ENCODE data around the gene PHACTR3. TPM values are rescaled to one million over a fixed set of nuclear protein-coding genes. Genes with fewer than 3 reads are reported as not detected.

Gene PHACTR3
- total and polyA plus RNA-seq, 2 of the 8 experiments (the other 6 are each of a cell fraction or from before 2014, with no cell fraction given) = 0.05 to 0.13 TPM

- H2BK5ac ChIP-seq (ENCODE audit: low read depth, low read length) = no peak overlapping the region
- DNase-seq (ENCODE audit: low read depth in 1 of 2, low spot score in 2 of 2) (no peak), FAIRE-seq (no peak)
- no peaks in the 10 kb centered on the region for H3K23me2 ChIP-seq (ENCODE audit: low read depth, low read length)
- no peak overlapping the region for H3K9ac ChIP-seq (replicated peaks in 1 of 4; ENCODE audit: extremely low read depth in 1 of 4, low read depth in 3 of 4, low read length in 3 of 4)
- no peak overlapping the region for H4K8ac ChIP-seq (ENCODE audit: extremely low read depth, insufficient read depth, low read length)
- H2BK20ac ChIP-seq (ENCODE audit: low read length) = no peak overlapping the region
- no peak overlapping the region for H4K5ac ChIP-seq (ENCODE audit: insufficient read length, low read depth, low read length)
- no peak overlapping the region for H3K56ac ChIP-seq (replicated peaks; ENCODE audit: insufficient read length, low read depth, low read length)
- no peaks in the 10 kb centered on the region for H3K79me1 ChIP-seq (ENCODE audit: low read depth, low read length)
- H3K18ac ChIP-seq (ENCODE audit: extremely low read depth, low read length) = no peak overlapping the region
- peaks cover 84 to 88% of the 10 kb centered on the region in 2 experiments for H3K9me3 ChIP-seq (ENCODE audit: insufficient read depth in 2 of 2, low read depth in 1 of 2, low read length in 1 of 2)
- H3K4me3 ChIP-seq (ENCODE audit: extremely low read depth in 1 of 4, insufficient read depth in 2 of 4, low read depth in 3 of 4, low read length in 4 of 4) = no peak overlapping the region
- H3K27ac ChIP-seq (ENCODE audit: low read depth, low read length) = no peak overlapping the region
- no peak overlapping the region for H4K91ac ChIP-seq (replicated peaks; ENCODE audit: insufficient read length, low read length)
- H2AK5ac ChIP-seq (ENCODE audit: low read depth, low read length) = no peak overlapping the region
- no peak overlapping the region for H2AFZ ChIP-seq (ENCODE audit: low read length)
- H2BK120ac ChIP-seq (replicated peaks; ENCODE audit: low read depth, low read length) = no peak overlapping the region
- H3K4me2 ChIP-seq (ENCODE audit: insufficient read depth in 1 of 2, low read depth in 2 of 2, low read length in 2 of 2) = no peak overlapping the region
- no peaks in the 10 kb centered on the region for H3K4me1 ChIP-seq (replicated peaks in 1 of 4; ENCODE audit: control insufficient read depth in 3 of 4, insufficient read depth in 4 of 4, low read length in 3 of 4)
- no peaks in the 10 kb centered on the region for H3K27me3 ChIP-seq (replicated peaks in 1 of 4; ENCODE audit: control insufficient read depth in 3 of 4, extremely low read depth in 1 of 4, insufficient read depth in 3 of 4, low read length in 3 of 4)
- H2BK15ac ChIP-seq (ENCODE audit: low read length) = no peak overlapping the region
- ChIA-PET CTCF (ENCODE audit: partially characterized antibody) (interaction anchor here (0.6 kb wide), 1 partner anchor 111 kb away, joined by 3 read pairs; no protein-coding TSS in a partner anchor), POLR2A (ENCODE audit: partially characterized antibody) (no interaction called here)
- no peak overlapping the region for H2BK12ac ChIP-seq (ENCODE audit: low read depth, low read length)
- H4K20me1 ChIP-seq (replicated peaks in 1 of 2; ENCODE audit: control insufficient read depth in 1 of 2, insufficient read depth in 2 of 2, low read length in 2 of 2) = no peaks in the 10 kb centered on the region
- 83% methylated on average over 2 of the region's 2 CpGs; no CpG with 5 or more reads in 1 of the 2 experiments for WGBS, 2 experiments (ENCODE audit: extremely low coverage in 1 of 2, insufficient coverage in 1 of 2, insufficient read length in 1 of 2, insufficient replicate concordance in 2 of 2, low coverage in 1 of 2, low lambda C conversion rate in 2 of 2, missing lambda C conversion rate in 1 of 2)
- no peak overlapping the region for H3K4ac ChIP-seq (replicated peaks; ENCODE audit: insufficient read length, low read depth, low read length)
- H3K23ac ChIP-seq (ENCODE audit: insufficient read length) = no peak overlapping the region
- no peaks in the 10 kb centered on the region for H3K79me2 ChIP-seq (ENCODE audit: control insufficient read depth in 1 of 2, insufficient read depth in 2 of 2, low read length in 2 of 2)
- H3K36me3 ChIP-seq (ENCODE audit: control insufficient read depth in 2 of 4, insufficient read depth in 4 of 4, low read length in 3 of 4) = no peaks in the 10 kb centered on the region
- H3K14ac ChIP-seq (ENCODE audit: insufficient read length) = no peak overlapping the region
- no peak for TF ChIP-seq GTF2F1 (IDR thresholded peaks at IDR 0.05; ENCODE audit: borderline replicate concordance, low read depth, low read length)
- TF ChIP-seq TEAD4 (IDR thresholded peaks at IDR 0.05; ENCODE audit: low read depth, low read length) = no peak
- TF ChIP-seq EZH2 (IDR thresholded peaks at IDR 0.05; ENCODE audit: low read depth, low read length, severe bottlenecking) = no peak
- TF ChIP-seq SUZ12 (IDR thresholded peaks at IDR 0.05; ENCODE audit: low read length) = no peak
- TF ChIP-seq YY1 (IDR thresholded peaks at IDR 0.05; ENCODE audit: low read depth, low read length) = no peak
- no peak for TF ChIP-seq BCL11A (IDR thresholded peaks at IDR 0.05; ENCODE audit: low read depth in 2 of 2, low read length in 2 of 2)
- TF ChIP-seq SP4 (IDR thresholded peaks at IDR 0.05; ENCODE audit: low read length) = no peak
- TF ChIP-seq RFX5 (IDR thresholded peaks at IDR 0.05; ENCODE audit: borderline replicate concordance, low read depth, low read length) = no peak
- TF ChIP-seq JUND (IDR thresholded peaks at IDR 0.05; ENCODE audit: low read length) = no peak
- no peak for TF ChIP-seq EP300 (IDR thresholded peaks at IDR 0.05; ENCODE audit: borderline replicate concordance in 1 of 2, low read depth in 2 of 2, low read length in 2 of 2)
- no peak for TF ChIP-seq HDAC2 (IDR thresholded peaks at IDR 0.05; ENCODE audit: borderline replicate concordance in 1 of 2, low read depth in 2 of 2, low read length in 2 of 2)
- TF ChIP-seq KDM1A (IDR thresholded peaks at IDR 0.05; ENCODE audit: borderline replicate concordance, low read length) = no peak
Observed at GRCh38 chr20:59660471-59660870, 56.1 kb downstream of the PHACTR3 start.
